Caco-2 (cell line): ENCODE data around the gene FRMD8. TPM values are rescaled to one million over a fixed set of nuclear protein-coding genes. Genes with fewer than 3 reads are reported as not detected.
A peak's percentile ranks its signal among the peaks of the same experiment; 100 is the strongest.
"Not testable (repeated sequence)": the region's sequence is repeated elsewhere in the genome, so short reads cannot be mapped to it uniquely, and the experiment has no call there.

Experiments used
- BruUV-seq: library from RNA; stranded (reverse); fragments of 400-500 nt; replicated peaks from 2 replicates; lab custom pipeline; 2021; lab: Mats Ljungman, UMichigan
- CTCF ChIA-PET: fragments of 300-600 bp; sonication (Branson Sonifier 250); formaldehyde crosslinking; loops from one replicate; lab custom pipeline; 2022; ENCODE audit warnings: antibody characterized with exemption; lab: Charles Lee
- POLR2A ChIA-PET: fragments of 300-600 bp; sonication (Branson Sonifier 250); formaldehyde crosslinking; loops from one replicate; lab custom pipeline; 2022; ENCODE audit warnings: antibody characterized with exemption; lab: Charles Lee
- DNase-seq, 2 experiments: peaks; one replicate each; pipeline versions ENCODE4 v3.0.0 to v3.0.0-alpha.2; 2020 to 2022
- H3K27me3 ChIP-seq: replicated peaks from 2 replicates; pipeline ENCODE4 v1.6.0; 2011; ENCODE audit warnings: low read length; ENCODE audit not compliant: control insufficient read depth, insufficient read depth
- H3K36me3 ChIP-seq: 2 replicates; pipeline ENCODE4 v1.5.1; 2011; ENCODE audit warnings: low read length; ENCODE audit not compliant: control insufficient read depth, insufficient read depth
- H3K4me1 ChIP-seq: fragments of 250-450 bp; sonication (Bioruptor Pico); 2 replicates; pipeline ENCODE4 v1.5.1; 2020; ENCODE audit warnings: mild to moderate bottlenecking
- H3K4me3 ChIP-seq: 2 replicates; pipeline ENCODE4 v1.5.1; 2011; ENCODE audit warnings: low read depth, mild to moderate bottlenecking, control low read depth, low read length
- H3K9me3 ChIP-seq: fragments of 250-450 bp; sonication (Bioruptor Pico); 2 replicates; pipeline ENCODE4 v1.5.1; 2020; ENCODE audit warnings: mild to moderate bottlenecking, moderate library complexity
- H3K27ac Mint-ChIP-seq: one replicate; pipeline ENCODE4 v1.8.0; 2022; ENCODE audit warnings: mixed read lengths; ENCODE audit not compliant: unreplicated experiment
- H3K27me3 Mint-ChIP-seq: one replicate; pipeline ENCODE4 v1.8.0; 2022; ENCODE audit warnings: mixed read lengths; ENCODE audit not compliant: insufficient read depth, unreplicated experiment
- H3K36me3 Mint-ChIP-seq: one replicate; pipeline ENCODE4 v1.8.0; 2022; ENCODE audit warnings: mild to moderate bottlenecking, mixed read lengths; ENCODE audit not compliant: insufficient read depth, unreplicated experiment
- H3K4me1 Mint-ChIP-seq: one replicate; pipeline ENCODE4 v1.8.0; 2022; ENCODE audit warnings: low read depth, mixed read lengths; ENCODE audit not compliant: unreplicated experiment
- H3K4me3 Mint-ChIP-seq: one replicate; pipeline ENCODE4 v1.8.0; 2022; ENCODE audit warnings: mild to moderate bottlenecking, moderate library complexity, mixed read lengths; ENCODE audit not compliant: unreplicated experiment
- H3K9me3 Mint-ChIP-seq: one replicate; pipeline ENCODE4 v1.8.0; 2022; ENCODE audit warnings: mixed read lengths; ENCODE audit not compliant: unreplicated experiment
- intact Hi-C: fragments of 100-400 bp; cut with micrococcal nuclease; formaldehyde crosslinking; loops from one replicate; pipeline ENCODE4 v1.10.0; 2022; ENCODE audit not compliant: unreplicated experiment
- total RNA-seq: library from RNA; stranded (reverse); gene quantifications from 2 replicates; pipeline ENCODE4 v1.2.3, GENCODE V29; 2022
- TF ChIP-seq, protein P1 (sequence below), 2 experiments: fragments of 200-600 bp in 1 of 2; IDR thresholded peaks; 1 replicate in 1 of 2; 2 replicates in 1 of 2; pipeline versions ENCODE4 v1.5.1 to v1.8.0; 2011 to 2022; ENCODE audit warnings: antibody characterized with exemption in 1 of 2, control low read depth in 1 of 2, inconsistent platforms in 1 of 2, low read depth in 1 of 2, low read length in 1 of 2, mild to moderate bottlenecking in 1 of 2, moderate library complexity in 1 of 2; ENCODE audit not compliant: insufficient read depth in 1 of 2, severe bottlenecking in 1 of 2, unreplicated experiment in 1 of 2

FRMD8 gene
- total RNA-seq, 1 experiment from 2014 or later: 38.2 TPM

DNA sequence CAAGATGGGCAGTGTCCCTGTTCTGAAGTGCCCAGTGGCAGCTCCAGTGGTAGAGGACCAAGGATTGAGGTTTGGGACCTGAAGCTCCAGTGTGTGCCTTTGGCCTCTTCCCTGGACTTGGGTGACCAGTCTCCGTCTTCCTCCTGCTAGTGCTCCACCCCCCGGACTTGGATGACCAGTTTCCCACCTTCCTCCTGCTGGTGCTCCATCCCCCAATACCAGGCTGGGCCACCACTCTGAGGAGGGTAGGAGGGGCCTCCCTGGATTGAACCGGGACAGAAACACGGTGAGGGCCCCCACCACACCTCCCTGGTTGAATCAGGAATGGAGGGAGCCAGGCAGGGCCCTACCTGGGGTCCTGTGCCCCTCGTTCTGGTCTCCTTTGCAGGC lies 25.2 kb downstream of the FRMD8 start:
- H3K4me3 Mint-ChIP-seq: no peak overlapping the region
- H3K27me3 ChIP-seq: no peaks in the 10 kb centered on the region
- no peaks in the 10 kb centered on the region for H3K9me3 ChIP-seq
- H3K36me3 Mint-ChIP-seq: peaks cover 64% of the 10 kb centered on the region
- intact Hi-C loops: no loop called here
- H3K27me3 Mint-ChIP-seq: no peaks in the 10 kb centered on the region
- ChIA-PET CTCF (no interaction called here), POLR2A (no interaction called here)
- H3K27ac Mint-ChIP-seq: peak overlapping the region; percentile 17
- H3K36me3 ChIP-seq: no peaks in the 10 kb centered on the region; the same call in none of the 2 replicates
- TF ChIP-seq, protein P1, sequence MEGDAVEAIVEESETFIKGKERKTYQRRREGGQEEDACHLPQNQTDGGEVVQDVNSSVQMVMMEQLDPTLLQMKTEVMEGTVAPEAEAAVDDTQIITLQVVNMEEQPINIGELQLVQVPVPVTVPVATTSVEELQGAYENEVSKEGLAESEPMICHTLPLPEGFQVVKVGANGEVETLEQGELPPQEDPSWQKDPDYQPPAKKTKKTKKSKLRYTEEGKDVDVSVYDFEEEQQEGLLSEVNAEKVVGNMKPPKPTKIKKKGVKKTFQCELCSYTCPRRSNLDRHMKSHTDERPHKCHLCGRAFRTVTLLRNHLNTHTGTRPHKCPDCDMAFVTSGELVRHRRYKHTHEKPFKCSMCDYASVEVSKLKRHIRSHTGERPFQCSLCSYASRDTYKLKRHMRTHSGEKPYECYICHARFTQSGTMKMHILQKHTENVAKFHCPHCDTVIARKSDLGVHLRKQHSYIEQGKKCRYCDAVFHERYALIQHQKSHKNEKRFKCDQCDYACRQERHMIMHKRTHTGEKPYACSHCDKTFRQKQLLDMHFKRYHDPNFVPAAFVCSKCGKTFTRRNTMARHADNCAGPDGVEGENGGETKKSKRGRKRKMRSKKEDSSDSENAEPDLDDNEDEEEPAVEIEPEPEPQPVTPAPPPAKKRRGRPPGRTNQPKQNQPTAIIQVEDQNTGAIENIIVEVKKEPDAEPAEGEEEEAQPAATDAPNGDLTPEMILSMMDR (IDR thresholded peaks at IDR 0.05; ENCODE audit: insufficient read depth in 1 of 2, low read depth in 1 of 2, low read length in 1 of 2, severe bottlenecking in 1 of 2, unreplicated experiment in 1 of 2): no peak
- H3K4me1 ChIP-seq: peaks cover 11% of the 10 kb centered on the region
- DNase-seq: no peak
- peaks cover 11% of the 10 kb centered on the region for H3K4me1 Mint-ChIP-seq
- no peaks in the 10 kb centered on the region for H3K9me3 Mint-ChIP-seq
- no peak overlapping the region for H3K4me3 ChIP-seq
- BruUV-seq: no TSS peak

DNA sequence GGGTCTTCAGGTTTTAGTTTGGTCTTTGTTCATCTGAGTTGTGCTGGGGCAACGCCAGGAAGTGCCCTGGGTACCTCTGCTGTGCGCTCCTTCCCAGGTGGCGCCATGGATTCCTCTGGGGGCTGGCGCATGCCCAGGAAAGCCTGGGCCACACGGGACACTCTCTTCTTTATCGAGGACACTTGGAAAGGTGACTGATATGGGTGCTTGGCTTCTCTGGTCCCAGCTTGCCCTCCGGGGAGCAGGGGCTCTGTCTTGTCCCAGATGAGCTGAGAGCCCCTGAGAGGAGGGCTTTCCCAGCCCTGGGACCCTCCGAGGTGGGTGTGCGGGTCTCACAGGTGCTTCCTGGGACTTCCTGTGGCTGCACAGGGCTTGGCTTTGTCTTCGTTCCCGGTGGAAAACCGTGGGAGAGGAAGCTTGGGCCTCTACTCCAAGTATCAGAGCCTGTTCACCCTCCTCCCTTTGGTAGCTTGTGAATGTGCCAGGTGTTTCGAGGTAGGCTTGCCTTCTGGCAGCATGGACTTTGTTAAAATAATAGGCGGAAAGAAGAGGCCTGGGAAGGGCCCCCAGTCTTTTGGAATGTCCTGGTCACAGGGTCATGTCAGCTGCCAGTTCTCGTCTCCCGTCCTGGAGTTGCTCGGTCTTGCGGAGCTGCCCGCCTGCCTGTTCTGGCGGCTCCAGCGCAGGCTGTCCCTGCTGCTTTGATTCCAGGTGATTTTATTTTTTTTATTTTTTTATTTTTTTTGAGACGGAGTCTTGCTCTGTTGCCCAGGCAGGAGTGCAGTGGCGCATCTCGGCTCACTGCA lies 26.0 kb downstream of the FRMD8 start:
- peaks cover 57% of the 10 kb centered on the region for H3K36me3 Mint-ChIP-seq
- Histone ChIP-seq H3K4me3 (no peak overlapping the region), H3K9me3 (no peaks in the 10 kb centered on the region), H3K27me3 (no peaks in the 10 kb centered on the region), H3K36me3 (no peaks in the 10 kb centered on the region; the same call in none of the 2 replicates), H3K4me1 (peaks cover 19% of the 10 kb centered on the region)
- peak in 1 of 2 experiments; percentile 33 for DNase-seq
- CTCF ChIA-PET: no interaction called here
- no peak overlapping the region for H3K4me3 Mint-ChIP-seq
- intact Hi-C loops: no loop called here
- no peaks in the 10 kb centered on the region for H3K9me3 Mint-ChIP-seq
- H3K27me3 Mint-ChIP-seq: no peaks in the 10 kb centered on the region
- H3K27ac Mint-ChIP-seq: peak overlapping the region; percentile 17
- TF ChIP-seq, protein P1 (IDR thresholded peaks at IDR 0.05; ENCODE audit: insufficient read depth in 1 of 2, low read depth in 1 of 2, low read length in 1 of 2, severe bottlenecking in 1 of 2, unreplicated experiment in 1 of 2): no peak
- POLR2A ChIA-PET: interaction anchor here (0.6 kb wide), 1 partner anchor 22 kb away, joined by 6 read pairs; no protein-coding TSS in a partner anchor
- peaks cover 19% of the 10 kb centered on the region for H3K4me1 Mint-ChIP-seq
- BruUV-seq: no TSS peak

GRCh38 chr11:65413077-65413664 lies 26.7 kb downstream of the FRMD8 start:
- TSS peak; percentile 7 for BruUV-seq
- H3K9me3 Mint-ChIP-seq, H3K27me3 ChIP-seq, H3K36me3 ChIP-seq, H3K27me3 Mint-ChIP-seq, CTCF ChIA-PET, H3K4me3 Mint-ChIP-seq, H3K9me3 ChIP-seq, H3K4me3 ChIP-seq, intact Hi-C loops, POLR2A ChIA-PET, H3K27ac Mint-ChIP-seq: not testable (repeated sequence)
- H3K4me1 ChIP-seq: peaks cover 26% of the 10 kb centered on the region
- DNase-seq: peak in 1 of 2 experiments; percentile 17
- Mint-ChIP-seq H3K4me1 (peaks cover 25% of the 10 kb centered on the region), H3K36me3 (peaks cover 55% of the 10 kb centered on the region)
